Endodermal cell (in vitro differentiated cells): ENCODE data around the gene UMOD. TPM values are rescaled to one million over a fixed set of nuclear protein-coding genes. Genes with fewer than 3 reads are reported as not detected.

ENCODE experiments used
- DNase-seq: peaks from one replicate; pipeline ENCODE4 v3.0.0-alpha.2; 2017
- H3K27ac ChIP-seq: 2 replicates; pipeline ENCODE4 v1.5.1; 2013; ENCODE audit warnings: mild to moderate bottlenecking, low read depth, low read length, moderate library complexity
- H3K27me3 ChIP-seq: 2 replicates; pipeline ENCODE4 v1.6.1; 2013; ENCODE audit warnings: mild to moderate bottlenecking, low read length, moderate library complexity; ENCODE audit not compliant: insufficient read depth, control insufficient read depth, poor library complexity, severe bottlenecking
- H3K36me3 ChIP-seq: 2 replicates; pipeline ENCODE4 v1.7.0; 2013; ENCODE audit warnings: mild to moderate bottlenecking, low read length, moderate library complexity; ENCODE audit not compliant: control insufficient read depth, insufficient read depth
- H3K4me1 ChIP-seq: one replicate; pipeline ENCODE4 v1.7.0; 2013; ENCODE audit warnings: low read length; ENCODE audit not compliant: control insufficient read depth, insufficient read depth
- H3K4me3 ChIP-seq: 2 replicates; pipeline ENCODE4 v1.5.1; 2013; ENCODE audit warnings: mild to moderate bottlenecking, low read length, moderate library complexity
- H3K9ac ChIP-seq: 2 replicates; pipeline ENCODE4 v1.6.1; 2013; ENCODE audit warnings: mild to moderate bottlenecking, low read length, moderate library complexity; ENCODE audit not compliant: poor library complexity, severe bottlenecking; ENCODE audit errors: extremely low read depth
- H3K9me3 ChIP-seq: 2 replicates; pipeline ENCODE4 v1.6.1; 2013; ENCODE audit warnings: mild to moderate bottlenecking, low read length, moderate library complexity; ENCODE audit not compliant: control insufficient read depth
- H3K27ac Mint-ChIP-seq: 2 replicates; pipeline ENCODE4 v1.8.0; 2020; ENCODE audit warnings: mixed read lengths
- H3K27me3 Mint-ChIP-seq: 2 replicates; pipeline ENCODE4 v1.8.0; 2021; ENCODE audit warnings: mild to moderate bottlenecking, mixed read lengths; ENCODE audit not compliant: insufficient read depth
- H3K36me3 Mint-ChIP-seq: 2 replicates; pipeline ENCODE4 v1.8.0; 2020; ENCODE audit warnings: low read depth, mixed read lengths
- H3K4me1 Mint-ChIP-seq: 2 replicates; pipeline ENCODE4 v1.8.0; 2020; ENCODE audit warnings: mixed read lengths
- H3K4me3 Mint-ChIP-seq: 2 replicates; pipeline ENCODE4 v1.8.0; 2020; ENCODE audit warnings: mild to moderate bottlenecking, moderate library complexity, mixed read lengths
- H3K9me3 Mint-ChIP-seq: 2 replicates; pipeline ENCODE4 v1.8.0; 2020; ENCODE audit warnings: mild to moderate bottlenecking, mixed read lengths
- CTCF ChIP-seq: fragments of 200-600 bp; sonication (generic); conservative IDR thresholded peaks from 2 replicates; pipeline ENCODE4 v1.5.0; 2021; ENCODE audit warnings: antibody characterized with exemption, mild to moderate bottlenecking
- WGBS, 2 experiments: methylation state at CpG; one replicate each; pipeline versions ENCODE4 v1.1.5 to v1.1.7; 2013; ENCODE audit warnings: missing lambda C conversion rate in 2 of 2, mixed read lengths in 1 of 2; ENCODE audit not compliant: insufficient coverage in 1 of 2, insufficient read length in 1 of 2; 5-methylcytosine and 5-hydroxymethylcytosine counted together
- total RNA-seq, 2 donors: library from RNA; stranded (reverse); fragmentation: NEBNext Ultra II Directional in 1 of 2; extraction: Animal tissue kit (Norgen Biotek cat#: 25700) in 1 of 2; gene quantifications; 2 replicates in 1 of 2; 3 replicates in 1 of 2; pipeline ENCODE4 v1.2.1, GENCODE V29; 2021

UMOD gene
- total RNA-seq, 2 donors from 2014 or later = not detected

GRCh38 chr16:20396846-20397467 lies 44.4 kb upstream of the UMOD start:
- no peak overlapping the region for H3K27ac ChIP-seq
- H3K4me1 ChIP-seq = no peaks in the 10 kb centered on the region
- TF ChIP-seq CTCF = no peak
- Mint-ChIP-seq H3K4me3 (no peak overlapping the region), H3K36me3 (no peaks in the 10 kb centered on the region), H3K4me1 (peaks cover 13% of the 10 kb centered on the region), H3K27me3 (no peaks in the 10 kb centered on the region), H3K9me3 (no peaks in the 10 kb centered on the region), H3K27ac (no peak overlapping the region)
- no peak for DNase-seq
- no peaks in the 10 kb centered on the region for H3K36me3 ChIP-seq
- no peak overlapping the region for H3K4me3 ChIP-seq
- WGBS, 2 experiments = 97 to 100% methylated on average over 3 to 6 of the region's 7 CpGs
- no peaks in the 10 kb centered on the region for H3K9me3 ChIP-seq
- no peaks in the 10 kb centered on the region for H3K27me3 ChIP-seq
- H3K9ac ChIP-seq = no peak overlapping the region

GRCh38 chr16:20395946-20396345 lies 43.4 kb upstream of the UMOD start:
- Mint-ChIP-seq H3K36me3 (no peaks in the 10 kb centered on the region), H3K27me3 (no peaks in the 10 kb centered on the region), H3K4me1 (peaks cover 13% of the 10 kb centered on the region), H3K9me3 (no peaks in the 10 kb centered on the region), H3K27ac (no peak overlapping the region), H3K4me3 (no peak overlapping the region)
- Histone ChIP-seq H3K4me1 (no peaks in the 10 kb centered on the region), H3K4me3 (no peak overlapping the region), H3K36me3 (no peaks in the 10 kb centered on the region), H3K27ac (no peak overlapping the region), H3K27me3 (no peaks in the 10 kb centered on the region), H3K9ac (no peak overlapping the region), H3K9me3 (no peaks in the 10 kb centered on the region)
- no peak for TF ChIP-seq CTCF
- WGBS, 2 experiments = 82 to 92% methylated on average over 2 of the region's 2 CpGs
- DNase-seq = no peak

GRCh38 chr16:20393801-20394577 lies 41.5 kb upstream of the UMOD start:
- Mint-ChIP-seq H3K9me3 (no peaks in the 10 kb centered on the region), H3K27me3 (no peaks in the 10 kb centered on the region), H3K4me1 (peaks cover 13% of the 10 kb centered on the region), H3K27ac (no peak overlapping the region), H3K36me3 (no peaks in the 10 kb centered on the region), H3K4me3 (no peak overlapping the region)
- Histone ChIP-seq H3K4me1 (no peaks in the 10 kb centered on the region), H3K9ac (no peak overlapping the region), H3K27me3 (no peaks in the 10 kb centered on the region), H3K27ac (no peak overlapping the region), H3K9me3 (no peaks in the 10 kb centered on the region), H3K36me3 (no peaks in the 10 kb centered on the region), H3K4me3 (no peak overlapping the region)
- no peak for DNase-seq
- TF ChIP-seq CTCF = no peak
- WGBS, 2 experiments = 75 to 83% methylated on average over 2 of the region's 2 CpGs
